T-helper 9 cell (primary cell): ENCODE results near the gene DRD5.
"Not testable (repeated sequence)": the region's sequence is repeated elsewhere in the genome, so short reads cannot be mapped to it uniquely, and the experiment has no call there.

Source experiments
- DNase-seq: peaks from one replicate; pipeline ENCODE4 v3.0.0-alpha.2; 2020
- total RNA-seq, 2 donors: gene quantifications; one replicate each; lab custom pipeline; 2026; lab: John Stamatoyannopoulos, UW

The DRD5 gene
- total RNA-seq, result 0 reads per million in 2 donors

GRCh38 chr4:9781343-9782135, at the start of gene DRD5:
Gene DRD5 (plus strand): TSS chr4:9781634. CDS start chr4:9782030, 396 bp downstream.
- DNase-seq, result no peak

GRCh38 chr4:9732256-9732655, 49.2 kb upstream of the DRD5 start:
- DNase-seq, result not testable (repeated sequence)

GRCh38 chr4:9735515-9735914, 45.9 kb upstream of the DRD5 start:
- DNase-seq, result no peak

- DNase-seq, result not testable (repeated sequence)
Observed at GRCh38 chr4:9737280-9737679, 44.2 kb upstream of the DRD5 start.

- DNase-seq, result not testable (repeated sequence)
Observed at GRCh38 chr4:9743789-9744188, 37.6 kb upstream of the DRD5 start.

- DNase-seq, result no peak
Observed at GRCh38 chr4:9745782-9746181, 35.7 kb upstream of the DRD5 start.

GRCh38 chr4:9758641-9759317, 22.7 kb upstream of the DRD5 start:
- no peak for DNase-seq

- DNase-seq, result no peak
Observed at GRCh38 chr4:9762823-9763475, 18.5 kb upstream of the DRD5 start.

GRCh38 chr4:9764155-9764696, 17.2 kb upstream of the DRD5 start:
- DNase-seq, result no peak

- DNase-seq, result no peak
Observed at GRCh38 chr4:9765091-9765490, 16.3 kb upstream of the DRD5 start.

- no peak for DNase-seq
Observed at GRCh38 chr4:9769321-9769720, 12.1 kb upstream of the DRD5 start.

GRCh38 chr4:9771034-9771433, 10.4 kb upstream of the DRD5 start:
- no peak for DNase-seq

- DNase-seq, result no peak
Observed at GRCh38 chr4:9773471-9773870, 8.0 kb upstream of the DRD5 start.

- DNase-seq, result no peak
Observed at GRCh38 chr4:9782136-9782436, 652 bp downstream of the DRD5 start.

GRCh38 chr4:9785891-9786290, 4.5 kb downstream of the DRD5 start:
- not testable (repeated sequence) for DNase-seq

- no peak for DNase-seq
Observed at GRCh38 chr4:9792381-9792780, 10.9 kb downstream of the DRD5 start.

GRCh38 chr4:9796641-9797040, 15.2 kb downstream of the DRD5 start:
- not testable (repeated sequence) for DNase-seq

GRCh38 chr4:9800848-9801247, 19.4 kb downstream of the DRD5 start:
- DNase-seq, result no peak

GRCh38 chr4:9804918-9805317, 23.5 kb downstream of the DRD5 start:
- DNase-seq, result no peak

- DNase-seq, result no peak
Observed at GRCh38 chr4:9808077-9808476, 26.6 kb downstream of the DRD5 start.

GRCh38 chr4:9811806-9812205, 30.4 kb downstream of the DRD5 start:
- DNase-seq, result no peak

GRCh38 chr4:9812501-9813340, 31.3 kb downstream of the DRD5 start:
- DNase-seq, result no peak

- no peak for DNase-seq
Observed at GRCh38 chr4:9816285-9816684, 34.9 kb downstream of the DRD5 start.
